Activated T-helper 1 cell treated with anti-CD3 and anti-CD28 coated beads, Interleukin-12 subunit alpha, Interleukin-12 subunit beta, Interleukin-2, Interleukin-4 antibody, amounts not matched to agents 30 ng/mL and 10 ng/mL and 1 ng/mL, durations not matched to agents 14 hours and 24 hours and 36 hours (primary cell): ENCODE data around the gene RNF114. TPM values are rescaled to one million over a fixed set of nuclear protein-coding genes. Genes with fewer than 3 reads are reported as not detected.

ENCODE experiments used
- DNase-seq: peaks from one replicate; pipeline ENCODE4 v3.0.0; 2021; ENCODE audit warnings: low spot score
- H3K27ac Mint-ChIP-seq: one replicate; pipeline ENCODE4 v1.8.0; 2021; ENCODE audit warnings: mild to moderate bottlenecking, mixed read lengths
- H3K27me3 Mint-ChIP-seq: one replicate; pipeline ENCODE4 v1.8.0; 2022; ENCODE audit warnings: mild to moderate bottlenecking, moderate library complexity, mixed read lengths; ENCODE audit not compliant: insufficient read depth
- H3K36me3 Mint-ChIP-seq: one replicate; pipeline ENCODE4 v1.8.0; 2021; ENCODE audit warnings: low read depth, mixed read lengths
- H3K4me1 Mint-ChIP-seq: one replicate; pipeline ENCODE4 v1.8.0; 2021; ENCODE audit warnings: low read depth, mixed read lengths
- H3K4me3 Mint-ChIP-seq: one replicate; pipeline ENCODE4 v1.8.0; 2021; ENCODE audit warnings: mild to moderate bottlenecking, moderate library complexity, mixed read lengths
- H3K9me3 Mint-ChIP-seq: one replicate; pipeline ENCODE4 v1.8.0; 2021; ENCODE audit warnings: mixed read lengths
- intact Hi-C: fragments of 100-400 bp; cut with micrococcal nuclease; formaldehyde crosslinking; loops from one replicate; pipeline ENCODE4 v1.15.1; 2024
- total RNA-seq: library from RNA; stranded (reverse); gene quantifications from 2 replicates; pipeline ENCODE4 v1.2.3, GENCODE V29; 2022

The RNF114 gene
- total RNA-seq, 1 donor from 2014 or later = 58.7 TPM

DNA sequence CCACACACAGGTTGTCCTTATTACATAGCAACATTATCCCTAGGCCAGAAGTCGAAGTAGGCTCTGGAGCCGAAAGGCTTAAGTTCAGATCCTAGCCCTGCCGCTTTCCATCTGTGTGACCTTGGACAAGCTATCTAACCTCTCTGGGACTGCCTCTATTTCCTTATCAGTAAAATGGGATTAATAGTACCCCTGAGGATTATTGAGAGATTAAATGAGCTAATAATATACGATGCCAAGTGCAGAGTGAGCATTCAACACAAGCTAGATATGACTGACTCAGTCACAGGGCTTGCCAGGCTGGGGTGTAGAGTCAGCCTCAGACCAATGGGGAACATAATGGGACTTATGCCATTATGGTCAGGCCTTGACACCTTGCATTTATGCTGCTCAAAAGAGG lies 11.9 kb upstream of the RNF114 start:
- no peaks in the 10 kb centered on the region for H3K9me3 Mint-ChIP-seq
- intact Hi-C loops = no loop called here
- H3K27me3 Mint-ChIP-seq = peaks cover 15% of the 10 kb centered on the region
- no peak overlapping the region for H3K27ac Mint-ChIP-seq
- H3K4me1 Mint-ChIP-seq = peaks cover 11% of the 10 kb centered on the region
- no peaks in the 10 kb centered on the region for H3K36me3 Mint-ChIP-seq
- H3K4me3 Mint-ChIP-seq = no peak overlapping the region
- no peak for DNase-seq

DNA sequence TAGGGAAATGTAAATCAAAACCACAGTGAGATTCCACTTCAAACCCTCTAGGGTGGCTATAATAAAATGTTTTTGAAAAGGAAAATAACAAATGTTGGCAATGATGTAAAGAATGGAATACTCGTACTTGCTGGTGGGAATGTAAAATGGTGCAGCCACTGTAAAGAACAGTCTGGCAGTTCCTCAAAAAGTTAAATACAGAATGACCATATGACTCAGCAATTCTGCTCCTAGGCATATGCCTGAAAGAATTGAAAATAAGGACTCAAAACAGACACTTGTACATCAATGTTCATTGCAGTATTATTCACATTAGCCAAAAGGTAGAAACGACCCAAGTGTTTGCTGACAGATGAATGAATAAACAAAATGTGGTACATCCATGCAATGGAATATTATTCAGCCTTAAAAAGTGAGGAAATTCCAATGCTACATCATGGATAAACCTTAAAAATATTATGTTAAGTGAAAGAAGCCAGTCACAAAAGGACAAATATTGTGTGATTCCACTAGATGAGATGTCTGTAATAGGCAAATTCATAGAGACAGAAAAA lies 10.2 kb upstream of the RNF114 start:
- Mint-ChIP-seq H3K4me3 (no peak overlapping the region), H3K27ac (no peak overlapping the region), H3K36me3 (no peaks in the 10 kb centered on the region), H3K9me3 (no peaks in the 10 kb centered on the region), H3K27me3 (peaks cover 13% of the 10 kb centered on the region), H3K4me1 (peaks cover 11% of the 10 kb centered on the region)
- intact Hi-C loops = loop anchor here (5.0 kb wide), 1 partner anchor 384 kb away; no protein-coding TSS in a partner anchor
- no peak for DNase-seq

DNA sequence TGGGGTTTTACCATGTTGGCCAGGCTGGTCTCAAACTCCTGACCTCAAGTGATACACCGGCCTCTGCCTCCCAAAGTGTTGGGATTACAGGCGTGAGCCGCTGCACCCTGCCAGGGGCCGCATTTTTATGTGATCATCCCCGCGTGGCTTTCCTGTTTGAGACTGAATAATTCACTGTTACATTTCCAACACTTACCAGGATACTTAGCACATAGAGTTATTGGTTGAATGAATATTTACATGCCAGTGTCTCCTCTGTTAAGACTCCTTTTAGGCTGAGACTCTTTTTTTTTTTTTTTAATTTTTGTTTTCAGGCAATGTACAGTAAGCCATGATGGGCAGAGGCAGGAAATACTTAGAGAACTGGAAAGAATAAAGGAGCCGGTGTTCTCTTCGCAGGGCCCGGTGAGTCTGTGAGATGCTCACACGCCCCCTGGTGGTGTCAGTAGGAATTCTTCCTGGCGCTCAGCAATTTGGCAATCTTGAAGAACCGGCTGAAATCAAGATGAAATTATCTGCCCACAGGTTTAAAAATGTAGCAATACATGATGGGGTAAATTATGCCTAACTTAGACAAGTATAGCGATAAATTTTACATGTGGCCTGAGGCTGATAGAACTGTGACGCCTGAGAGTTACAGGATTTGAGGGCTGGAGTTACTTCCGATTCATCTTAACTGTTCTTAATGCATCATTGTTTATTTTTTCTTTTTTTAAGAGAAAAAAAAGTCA lies 7.6 kb upstream of the RNF114 start:
- peak; percentile 69 for DNase-seq
- intact Hi-C loops = loop anchor here (1.0 to 5.0 kb wide), 5 partner anchors 8 to 594 kb away; partner anchors contain the start of gene RNF114
- H3K9me3 Mint-ChIP-seq = no peaks in the 10 kb centered on the region
- H3K36me3 Mint-ChIP-seq = no peaks in the 10 kb centered on the region
- H3K27me3 Mint-ChIP-seq = peaks cover 11% of the 10 kb centered on the region
- peak overlapping the region; percentile 36 for H3K27ac Mint-ChIP-seq
- H3K4me3 Mint-ChIP-seq = no peak overlapping the region
- peaks cover 11% of the 10 kb centered on the region for H3K4me1 Mint-ChIP-seq

DNA sequence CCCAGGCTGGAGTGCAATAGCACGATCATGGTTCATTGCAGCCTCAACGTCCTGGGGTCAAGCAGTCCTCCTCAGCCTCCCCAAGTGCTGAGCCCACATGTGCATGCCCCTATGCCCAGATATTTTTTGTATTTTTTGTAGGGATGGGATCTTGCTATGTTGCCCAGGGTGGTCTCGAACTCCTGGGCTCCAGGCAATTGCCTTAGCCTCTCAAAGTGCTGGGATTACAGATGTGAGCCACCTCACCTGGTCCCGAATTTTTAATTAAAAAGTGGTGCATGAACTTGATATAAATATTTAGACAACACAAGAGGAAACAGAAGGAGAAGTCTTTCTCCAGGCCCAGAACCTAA lies 7.1 kb upstream of the RNF114 start:
- intact Hi-C loops = loop anchor here (5.0 kb wide), 1 partner anchor 387 kb away; no protein-coding TSS in a partner anchor
- Mint-ChIP-seq H3K4me1 (peaks cover 11% of the 10 kb centered on the region), H3K36me3 (no peaks in the 10 kb centered on the region), H3K9me3 (no peaks in the 10 kb centered on the region), H3K27ac (no peak overlapping the region), H3K4me3 (no peak overlapping the region), H3K27me3 (peaks cover 11% of the 10 kb centered on the region)
- DNase-seq = no peak

DNA sequence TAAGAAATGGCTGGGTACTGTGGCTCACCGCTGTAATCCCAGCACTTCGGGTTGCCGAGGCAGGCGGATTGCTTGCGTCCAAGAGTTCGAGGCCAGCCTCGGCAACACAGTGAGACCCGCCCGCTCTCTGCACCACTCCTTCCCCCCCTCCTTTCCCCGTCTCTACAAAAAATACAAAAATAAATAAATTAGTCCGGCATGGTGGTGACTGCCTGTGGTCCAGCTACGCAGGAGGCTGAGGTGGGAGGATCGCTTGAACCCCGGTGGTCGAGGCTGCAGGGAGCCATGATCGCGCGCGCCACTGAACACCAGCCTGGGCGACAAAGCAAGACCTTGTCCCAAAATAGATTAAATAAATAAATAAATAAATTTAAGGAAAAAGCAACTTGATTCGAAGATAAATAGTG lies 448 bp upstream of the RNF114 start:
- H3K27ac Mint-ChIP-seq = no peak overlapping the region
- H3K4me3 Mint-ChIP-seq = peak overlapping the region; percentile 19
- H3K4me1 Mint-ChIP-seq = peaks cover 34% of the 10 kb centered on the region
- H3K9me3 Mint-ChIP-seq = no peaks in the 10 kb centered on the region
- H3K36me3 Mint-ChIP-seq = peaks cover 8% of the 10 kb centered on the region
- no peak for DNase-seq
- no peaks in the 10 kb centered on the region for H3K27me3 Mint-ChIP-seq
- intact Hi-C loops = loop anchor here (1.0 to 5.0 kb wide), 8 partner anchors 7 to 889 kb away; partner anchors contain the start of genes CSE1L, PEDS1, SLC9A8 and SNAI1

DNA sequence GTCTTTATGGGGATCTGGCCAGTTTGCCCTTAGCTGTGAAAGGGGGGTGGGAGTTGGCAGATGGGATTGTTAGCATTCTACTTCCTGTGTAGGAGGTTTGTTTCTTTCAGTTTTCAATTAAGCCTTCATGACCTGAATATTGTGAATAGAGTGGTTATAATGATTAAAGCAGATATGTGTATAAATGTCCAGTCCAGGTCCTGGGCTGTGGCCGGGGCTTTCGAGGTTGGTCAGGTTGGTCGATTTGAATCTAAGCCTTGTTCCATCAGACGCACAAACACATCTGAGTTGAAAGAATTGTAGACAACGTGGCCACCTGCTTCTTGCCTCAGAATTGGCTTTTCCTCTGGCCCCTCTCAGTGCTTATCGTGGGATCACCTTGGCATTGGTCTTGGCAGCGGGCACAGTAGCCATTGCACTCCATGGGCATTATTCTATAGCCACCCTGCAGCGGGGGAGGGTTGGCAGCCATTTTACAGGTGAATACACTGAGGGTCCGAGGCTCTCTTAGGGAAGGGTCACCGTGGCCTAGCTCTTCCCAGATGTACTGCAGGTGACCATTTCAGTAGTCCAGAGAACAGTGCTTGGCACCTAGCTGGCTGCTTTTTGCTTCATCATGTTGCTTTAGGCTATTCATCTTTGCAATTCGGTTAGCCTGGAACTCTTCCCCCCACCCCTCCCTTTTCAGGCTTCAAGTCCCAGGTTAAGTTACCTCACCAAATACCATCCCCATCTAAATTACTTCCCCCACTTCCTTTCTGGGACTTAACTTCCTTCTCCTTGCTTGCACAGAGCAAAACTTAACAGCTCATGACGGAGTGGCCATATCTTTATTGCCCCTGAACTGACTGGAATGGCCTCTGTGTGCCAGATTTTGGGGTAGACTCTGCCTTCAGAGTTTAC lies 1.1 kb downstream of the RNF114 start:
- intact Hi-C loops = loop anchor here (2.0 to 5.0 kb wide), 4 partner anchors 124 to 890 kb away; partner anchors contain the start of genes CSE1L, PEDS1, SLC9A8 and ZNFX1
- no peaks in the 10 kb centered on the region for H3K9me3 Mint-ChIP-seq
- peak overlapping the region; percentile 93 for H3K27ac Mint-ChIP-seq
- peaks cover 34% of the 10 kb centered on the region for H3K4me1 Mint-ChIP-seq
- no peaks in the 10 kb centered on the region for H3K27me3 Mint-ChIP-seq
- H3K36me3 Mint-ChIP-seq = peaks cover 16% of the 10 kb centered on the region
- DNase-seq = no peak
- H3K4me3 Mint-ChIP-seq = peak overlapping the region; percentile 94

DNA sequence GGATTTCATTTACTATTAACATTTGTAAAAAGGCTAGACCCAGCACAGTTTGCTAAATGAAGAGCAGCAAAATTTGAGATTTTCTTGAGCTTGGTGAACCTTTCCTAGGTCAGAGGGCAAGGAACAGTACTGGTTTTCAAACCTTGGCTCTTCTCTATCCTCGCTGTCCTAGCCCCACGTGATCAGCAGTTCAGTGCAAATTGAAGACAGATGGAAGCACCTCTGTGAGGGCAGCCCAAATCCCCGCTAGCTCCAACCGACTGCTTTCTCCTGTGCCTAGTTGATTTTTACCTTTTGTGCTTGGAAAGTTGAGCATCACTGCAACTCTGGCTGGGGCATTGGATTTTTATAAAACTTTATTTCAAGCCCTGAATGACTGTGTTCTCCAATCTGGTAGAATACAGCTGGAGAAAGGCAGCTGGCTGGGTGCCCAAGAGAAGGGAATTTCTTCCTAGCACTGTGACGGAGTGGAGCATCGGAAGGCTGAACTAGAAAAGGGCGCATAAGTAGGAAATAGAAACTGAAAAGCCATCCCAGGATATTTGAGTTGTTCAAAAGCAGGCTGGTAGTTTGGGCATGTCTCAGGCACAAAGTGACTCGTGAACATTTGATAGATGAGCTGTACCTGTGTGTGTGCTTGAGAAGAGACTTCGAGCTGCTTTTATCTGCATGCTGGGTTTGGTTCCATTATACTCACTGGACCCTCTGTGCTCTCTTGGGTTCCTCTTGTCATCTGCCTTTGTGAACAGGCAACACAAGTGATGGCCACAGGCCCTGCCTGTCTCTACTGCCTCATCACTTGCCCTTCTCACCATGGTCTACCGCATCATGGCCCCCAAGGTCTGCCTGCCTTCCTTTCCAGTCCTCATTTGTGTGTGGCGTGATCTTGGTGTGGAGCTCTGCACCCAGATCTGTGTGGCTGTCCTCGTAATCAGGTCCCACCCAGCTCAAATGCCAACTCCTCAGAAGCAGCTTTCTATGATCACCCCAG lies 2.3 kb downstream of the RNF114 start:
- peak overlapping the region; percentile 94 for H3K4me3 Mint-ChIP-seq
- H3K4me1 Mint-ChIP-seq = peaks cover 34% of the 10 kb centered on the region
- no peaks in the 10 kb centered on the region for H3K9me3 Mint-ChIP-seq
- no peaks in the 10 kb centered on the region for H3K27me3 Mint-ChIP-seq
- DNase-seq = no peak
- H3K36me3 Mint-ChIP-seq = peaks cover 16% of the 10 kb centered on the region
- intact Hi-C loops = loop anchor here (5.0 kb wide), 1 partner anchor 214 kb away; the partner anchor contains the start of gene PEDS1
- H3K27ac Mint-ChIP-seq = peak overlapping the region; percentile 27

DNA sequence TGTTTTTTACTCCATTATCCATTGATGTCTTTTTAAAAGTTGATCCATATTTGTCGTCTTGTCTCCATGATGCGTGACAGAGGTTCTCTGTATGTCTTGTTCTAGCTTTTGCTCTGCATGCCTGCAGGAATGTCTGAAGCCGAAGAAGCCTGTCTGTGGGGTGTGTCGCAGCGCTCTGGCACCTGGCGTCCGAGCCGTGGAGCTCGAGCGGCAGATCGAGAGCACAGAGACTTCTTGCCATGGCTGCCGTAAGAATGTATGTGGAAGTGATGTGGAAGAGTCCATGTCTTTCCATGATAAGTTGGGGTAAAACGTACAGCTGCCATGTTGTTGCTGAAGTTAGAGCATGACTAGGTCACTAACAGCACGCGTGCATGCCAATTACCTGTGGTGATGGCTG lies 5.3 kb downstream of the RNF114 start:
- peaks cover 31% of the 10 kb centered on the region for H3K36me3 Mint-ChIP-seq
- intact Hi-C loops = no loop called here

DNA sequence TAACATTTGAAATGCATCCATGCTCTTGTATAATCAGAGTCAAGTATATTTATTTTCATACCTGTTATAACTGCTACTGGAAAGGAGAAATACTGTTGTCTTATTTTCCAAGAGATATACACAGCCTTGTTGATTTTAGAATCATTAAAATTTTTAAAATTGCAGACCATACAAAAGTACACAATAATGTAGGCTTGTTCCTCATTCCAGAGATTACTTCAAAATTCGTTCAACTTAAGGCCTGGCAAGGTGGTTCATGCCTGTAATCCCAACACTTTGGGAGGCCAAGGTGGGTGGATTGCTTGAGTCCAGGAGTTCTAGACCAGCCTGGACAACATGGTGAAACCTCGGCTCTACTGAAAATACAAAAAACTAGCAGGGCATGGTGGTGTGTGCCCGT lies 6.1 kb downstream of the RNF114 start:
- H3K4me3 Mint-ChIP-seq = no peak overlapping the region
- H3K27ac Mint-ChIP-seq = no peak overlapping the region
- peaks cover 33% of the 10 kb centered on the region for H3K36me3 Mint-ChIP-seq
- intact Hi-C loops = no loop called here
- H3K27me3 Mint-ChIP-seq = no peaks in the 10 kb centered on the region
- H3K9me3 Mint-ChIP-seq = no peaks in the 10 kb centered on the region
- no peak for DNase-seq
- peaks cover 20% of the 10 kb centered on the region for H3K4me1 Mint-ChIP-seq

More for the DNA sequence above, 5.3 kb downstream of the RNF114 start:
- no peak overlapping the region for H3K4me3 Mint-ChIP-seq
- no peaks in the 10 kb centered on the region for H3K27me3 Mint-ChIP-seq
- peaks cover 28% of the 10 kb centered on the region for H3K4me1 Mint-ChIP-seq
- no peak for DNase-seq
- H3K27ac Mint-ChIP-seq = peak overlapping the region; percentile 22
- H3K9me3 Mint-ChIP-seq = no peaks in the 10 kb centered on the region

DNA sequence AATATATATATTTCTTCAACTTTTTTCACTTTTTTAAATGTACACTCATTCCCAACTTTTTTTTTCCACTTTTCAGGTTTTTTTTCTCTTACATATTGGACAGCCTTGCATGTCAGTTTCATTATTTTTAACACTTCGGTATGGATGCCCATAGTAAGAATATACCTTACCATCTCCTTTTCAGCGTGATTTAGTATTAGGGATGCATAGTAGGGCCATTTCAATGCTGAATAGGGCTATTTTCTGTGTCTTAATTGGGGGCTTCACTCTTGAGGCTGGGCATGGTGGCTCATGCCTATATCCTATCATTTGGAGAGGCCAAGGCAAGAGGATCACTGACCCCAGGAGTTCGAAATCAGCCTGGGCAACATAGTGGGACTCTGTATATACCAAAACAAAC lies 6.7 kb downstream of the RNF114 start:
- H3K27me3 Mint-ChIP-seq = no peaks in the 10 kb centered on the region
- DNase-seq = no peak
- peaks cover 34% of the 10 kb centered on the region for H3K36me3 Mint-ChIP-seq
- H3K9me3 Mint-ChIP-seq = no peaks in the 10 kb centered on the region
- no peak overlapping the region for H3K27ac Mint-ChIP-seq
- H3K4me3 Mint-ChIP-seq = no peak overlapping the region
- intact Hi-C loops = no loop called here
- H3K4me1 Mint-ChIP-seq = peaks cover 14% of the 10 kb centered on the region

DNA sequence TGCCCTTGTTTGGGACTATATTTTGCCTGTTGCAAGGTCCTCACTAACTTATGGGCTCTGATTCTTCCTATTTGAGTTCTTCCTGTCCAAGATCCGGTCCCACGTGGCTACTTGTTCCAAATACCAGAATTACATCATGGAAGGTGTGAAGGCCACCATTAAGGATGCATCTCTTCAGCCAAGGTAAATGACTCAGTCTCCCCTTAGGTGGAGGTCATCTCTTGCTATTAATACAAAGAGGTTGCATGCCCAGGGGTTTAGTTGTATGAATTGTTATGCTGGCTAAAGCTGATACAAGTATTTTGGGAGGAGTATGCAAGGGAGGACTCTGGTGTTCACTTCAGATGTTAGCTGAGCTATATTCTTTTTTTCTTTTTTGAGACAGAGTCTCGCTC lies 9.1 kb downstream of the RNF114 start:
- no peaks in the 10 kb centered on the region for H3K27me3 Mint-ChIP-seq
- no peak overlapping the region for H3K4me3 Mint-ChIP-seq
- no peaks in the 10 kb centered on the region for H3K4me1 Mint-ChIP-seq
- intact Hi-C loops = no loop called here
- H3K9me3 Mint-ChIP-seq = no peaks in the 10 kb centered on the region
- H3K27ac Mint-ChIP-seq = no peak overlapping the region
- peaks cover 47% of the 10 kb centered on the region for H3K36me3 Mint-ChIP-seq
- DNase-seq = no peak
